Endothelial cell of umbilical vein (primary cell): ENCODE measurements around the gene FUT8. TPM values are rescaled to one million over a fixed set of nuclear protein-coding genes. Genes with fewer than 3 reads are reported as not detected.
"Not testable (repeated sequence)": the region's sequence is repeated elsewhere in the genome, so short reads cannot be mapped to it uniquely, and the experiment has no call there.

Experiments used
- BruUV-seq: library from RNA; stranded (reverse); fragments of 400-500 nt; replicated peaks from 2 replicates; lab custom pipeline; 2021; lab: Mats Ljungman, UMichigan
- CTCF ChIA-PET: fragments of 300-600, 350-600 bp; sonication (Branson Sonifier 250); formaldehyde crosslinking; loops from one replicate; lab custom pipeline; 2021; ENCODE audit warnings: antibody characterized with exemption, inconsistent platforms; lab: Charles Lee
- POLR2A ChIA-PET: fragments of 300-600, 350-600 bp; sonication (Branson Sonifier 250); formaldehyde crosslinking; loops from one replicate; lab custom pipeline; 2021; ENCODE audit warnings: antibody characterized with exemption, inconsistent platforms; lab: Charles Lee
- DNase-seq: peaks from one replicate; pipeline ENCODE4 v3.0.0-alpha.2; 2011; ENCODE audit warnings: low read depth, low spot score
- FAIRE-seq: peaks from 2 replicates; lab custom pipeline; 2011; peaks lifted over from hg19 to GRCh38; lab: Jason Lieb, UNC
- H2AFZ ChIP-seq: 2 replicates; pipeline ENCODE4 v1.6.0; 2012; ENCODE audit warnings: low read depth, low read length, control low read depth, inconsistent platforms
- H3K27ac ChIP-seq: 2 replicates; pipeline ENCODE4 v1.5.1; 2011; ENCODE audit warnings: low read depth, mild to moderate bottlenecking, control low read depth, low read length, moderate library complexity; ENCODE audit not compliant: insufficient read depth
- H3K27me3 ChIP-seq, 2 experiments: 2 replicates each; pipeline versions ENCODE4 v1.6.0 to v1.6.1; 2011; ENCODE audit warnings: low read length in 2 of 2, mixed read lengths in 1 of 2; ENCODE audit not compliant: control insufficient read depth in 2 of 2, insufficient read depth in 2 of 2
- H3K36me3 ChIP-seq, 2 experiments: 2 replicates in 1 of 2; 3 replicates in 1 of 2; pipeline ENCODE4 v1.5.1; 2011; ENCODE audit warnings: low read length in 2 of 2, mild to moderate bottlenecking in 1 of 2, moderate library complexity in 1 of 2; ENCODE audit not compliant: control insufficient read depth in 2 of 2, insufficient read depth in 2 of 2; ENCODE audit errors: extremely low read depth in 1 of 2
- H3K4me1 ChIP-seq: 3 replicates; pipeline ENCODE4 v1.5.1; 2011; ENCODE audit warnings: mild to moderate bottlenecking, low read length; ENCODE audit not compliant: control insufficient read depth, insufficient read depth; ENCODE audit errors: extremely low read depth
- H3K4me2 ChIP-seq: 2 replicates; pipeline ENCODE4 v1.6.1; 2011; ENCODE audit warnings: low read length, control low read depth, mixed read lengths; ENCODE audit not compliant: insufficient read depth
- H3K4me3 ChIP-seq, 3 experiments: fragments of 200-600 bp in 1 of 3; sonication (generic), shearing (Covaris generic) in 1 of 3; replicated peaks in 1 of 3; 2 replicates each; pipeline ENCODE4 v1.5.1; 2011 to 2016; ENCODE audit warnings: control low read depth in 3 of 3, low read length in 3 of 3, mild to moderate bottlenecking in 2 of 3, inconsistent platforms in 1 of 3, low read depth in 1 of 3, moderate library complexity in 1 of 3; ENCODE audit not compliant: insufficient read depth in 1 of 3
- H3K79me2 ChIP-seq: 2 replicates; pipeline ENCODE4 v1.6.0; 2012; ENCODE audit warnings: low read length, inconsistent platforms; ENCODE audit not compliant: control insufficient read depth, insufficient read depth
- H3K9ac ChIP-seq: replicated peaks from 2 replicates; pipeline ENCODE3; 2011; ENCODE audit warnings: low read length, control low read depth; ENCODE audit not compliant: insufficient read depth; ENCODE audit errors: extremely low read depth
- H3K9me1 ChIP-seq: replicated peaks from 3 replicates; pipeline ENCODE4 v1.6.0; 2011; ENCODE audit warnings: mild to moderate bottlenecking, low read length; ENCODE audit not compliant: control insufficient read depth, insufficient read depth; ENCODE audit errors: extremely low read depth
- H3K9me3 ChIP-seq: replicated peaks from 2 replicates; pipeline ENCODE4 v1.5.1; 2012; ENCODE audit warnings: low read length, inconsistent platforms; ENCODE audit not compliant: control insufficient read depth, insufficient read depth
- H4K20me1 ChIP-seq: replicated peaks from 2 replicates; pipeline ENCODE3; 2011; ENCODE audit warnings: mild to moderate bottlenecking, low read length; ENCODE audit not compliant: control insufficient read depth, insufficient read depth; ENCODE audit errors: extremely low read depth
- EZH2 ChIP-seq: IDR thresholded peaks from 2 replicates; pipeline ENCODE4 v1.6.1; 2012; ENCODE audit warnings: borderline replicate concordance, low read depth, mild to moderate bottlenecking, moderate library complexity, low read length, inconsistent platforms; ENCODE audit not compliant: severe bottlenecking
- FOS ChIP-seq: IDR thresholded peaks from 2 replicates; pipeline ENCODE4 v1.6.1; 2011; ENCODE audit warnings: mild to moderate bottlenecking, low read length, moderate library complexity, borderline replicate concordance; ENCODE audit not compliant: insufficient read depth
- GATA2 ChIP-seq: IDR thresholded peaks from 2 replicates; pipeline ENCODE4 v1.7.0; 2011; ENCODE audit warnings: low read depth, mild to moderate bottlenecking, moderate library complexity, mixed read lengths, low read length; ENCODE audit not compliant: insufficient read length, insufficient read depth
- JUN ChIP-seq: IDR thresholded peaks from 2 replicates; pipeline ENCODE4 v1.6.1; 2011; ENCODE audit warnings: borderline replicate concordance, low read depth; ENCODE audit not compliant: insufficient read length, insufficient read depth
- MAX ChIP-seq: IDR thresholded peaks from 2 replicates; pipeline ENCODE4 v1.6.1; 2011; ENCODE audit not compliant: insufficient read depth, insufficient read length
- MYC ChIP-seq: IDR thresholded peaks from one replicate; pipeline ENCODE4 v1.6.1; 2011; ENCODE audit warnings: mild to moderate bottlenecking, low read depth, low read length
- POLR2A ChIP-seq: IDR thresholded peaks from 2 replicates; pipeline ENCODE4 v1.6.1; 2012; ENCODE audit warnings: low read depth, mild to moderate bottlenecking, control low read depth, low read length
- POLR2AphosphoS5 ChIP-seq: IDR thresholded peaks from 2 replicates; pipeline ENCODE4 v1.6.1; 2012; ENCODE audit warnings: low read depth, mild to moderate bottlenecking, control low read depth, low read length, moderate library complexity; ENCODE audit not compliant: insufficient read depth
- dilution Hi-C: fragments of 300-500 bp; cut with MboI; formaldehyde crosslinking; loops from one replicate; pipeline ENCODE4 v1.15.0; 2019; ENCODE audit warnings: low sequenced_read_pairs; ENCODE audit not compliant: extremely low pct_ligation_motif_present
- intact Hi-C: fragments of 100-400 bp; cut with micrococcal nuclease; formaldehyde crosslinking; loops from one replicate; pipeline ENCODE4 v1.10.0; 2022
- polyA plus RNA-seq, 4 experiments: library from polyadenylated mRNA; depleted of rRNA in 3 of 4; stranded (reverse) in 3 of 4; unstranded in 1 of 4; fragments of >200 nt; gene quantifications; 2 replicates each; pipeline versions ENCODE4 v1.2.1 to v1.2.3, GENCODE V29; 2011 to 2012; ENCODE audit warnings: missing spikeins in 1 of 4
- total RNA-seq: library from RNA; stranded (reverse); gene quantifications from 2 replicates; pipeline ENCODE4 v1.2.3, GENCODE V29; 2021
- TF ChIP-seq, protein P1 (sequence below), 2 donors: IDR thresholded peaks; 1 replicate in 1 of 2; 2 replicates in 1 of 2; pipeline ENCODE4 v1.5.1; 2011; ENCODE audit warnings: low read length in 2 of 2, mild to moderate bottlenecking in 2 of 2, moderate library complexity in 2 of 2, control low read depth in 1 of 2, inconsistent platforms in 1 of 2, low read depth in 1 of 2; ENCODE audit not compliant: insufficient read depth in 1 of 2; ENCODE audit errors: extremely low read depth in 1 of 2

The FUT8 gene
- total and polyA plus RNA-seq, 2 donors (not counting 3 experiments of a cell fraction or from before 2014, with no cell fraction given) = 16.7 to 38.8 TPM

DNA sequence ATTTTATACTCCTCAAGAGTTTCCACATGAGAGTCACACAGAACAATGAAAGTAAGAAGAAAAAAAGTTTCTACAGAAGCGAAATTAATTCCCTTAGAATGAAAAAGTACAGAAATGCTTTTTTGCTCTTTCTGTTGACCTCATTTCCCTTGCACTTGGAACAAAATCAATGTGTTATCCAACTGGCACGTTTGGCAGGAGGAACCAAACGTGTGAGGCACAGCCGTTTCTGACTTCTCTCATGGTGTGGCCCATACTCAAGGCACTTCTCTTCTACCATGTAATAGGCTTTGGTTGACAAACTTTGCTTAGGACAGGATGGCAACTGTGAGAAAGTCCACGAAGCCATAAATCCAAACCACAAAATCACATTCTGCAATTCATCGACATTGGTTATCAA is 297.0 kb downstream of the FUT8 start:
- peak; percentile 72 for DNase-seq
- CTCF ChIA-PET = interaction anchor here (1.0 kb wide), 1 partner anchor 294 kb away, joined by 3 read pairs; no protein-coding TSS in a partner anchor
- no peaks in the 10 kb centered on the region for H3K9me3 ChIP-seq
- H3K79me2 ChIP-seq = no peaks in the 10 kb centered on the region
- dilution Hi-C loops = no loop called here
- H3K9ac ChIP-seq = no peak overlapping the region
- no peak overlapping the region for H3K4me3 ChIP-seq
- POLR2A ChIA-PET = no interaction called here
- no peaks in the 10 kb centered on the region for H3K36me3 ChIP-seq
- no peak overlapping the region for H3K27ac ChIP-seq
- TF ChIP-seq MAX (no peak), GATA2 (no peak), FOS (no peak), EZH2 (no peak), MYC (no peak), POLR2AphosphoS5 (no peak), POLR2A (no peak), JUN (no peak)
- TF ChIP-seq, protein P1, sequence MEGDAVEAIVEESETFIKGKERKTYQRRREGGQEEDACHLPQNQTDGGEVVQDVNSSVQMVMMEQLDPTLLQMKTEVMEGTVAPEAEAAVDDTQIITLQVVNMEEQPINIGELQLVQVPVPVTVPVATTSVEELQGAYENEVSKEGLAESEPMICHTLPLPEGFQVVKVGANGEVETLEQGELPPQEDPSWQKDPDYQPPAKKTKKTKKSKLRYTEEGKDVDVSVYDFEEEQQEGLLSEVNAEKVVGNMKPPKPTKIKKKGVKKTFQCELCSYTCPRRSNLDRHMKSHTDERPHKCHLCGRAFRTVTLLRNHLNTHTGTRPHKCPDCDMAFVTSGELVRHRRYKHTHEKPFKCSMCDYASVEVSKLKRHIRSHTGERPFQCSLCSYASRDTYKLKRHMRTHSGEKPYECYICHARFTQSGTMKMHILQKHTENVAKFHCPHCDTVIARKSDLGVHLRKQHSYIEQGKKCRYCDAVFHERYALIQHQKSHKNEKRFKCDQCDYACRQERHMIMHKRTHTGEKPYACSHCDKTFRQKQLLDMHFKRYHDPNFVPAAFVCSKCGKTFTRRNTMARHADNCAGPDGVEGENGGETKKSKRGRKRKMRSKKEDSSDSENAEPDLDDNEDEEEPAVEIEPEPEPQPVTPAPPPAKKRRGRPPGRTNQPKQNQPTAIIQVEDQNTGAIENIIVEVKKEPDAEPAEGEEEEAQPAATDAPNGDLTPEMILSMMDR (IDR thresholded peaks at IDR 0.05; ENCODE audit: extremely low read depth in 1 of 2, insufficient read depth in 1 of 2, low read depth in 1 of 2, low read length in 2 of 2) = no peak
- no peak overlapping the region for H3K4me2 ChIP-seq
- H4K20me1 ChIP-seq = no peaks in the 10 kb centered on the region
- no TSS peak for BruUV-seq
- intact Hi-C loops = no loop called here
- no peaks in the 10 kb centered on the region for H3K27me3 ChIP-seq
- no peak overlapping the region for H2AFZ ChIP-seq
- H3K4me1 ChIP-seq = no peaks in the 10 kb centered on the region
- no peaks in the 10 kb centered on the region for H3K9me1 ChIP-seq
- FAIRE-seq = peak; percentile 69

- H3K9me1 ChIP-seq, H3K79me2 ChIP-seq, H3K4me2 ChIP-seq, H3K9ac ChIP-seq, FAIRE-seq, BruUV-seq, H3K9me3 ChIP-seq, intact Hi-C loops, H2AFZ ChIP-seq, CTCF ChIA-PET, H3K27me3 ChIP-seq, DNase-seq, H3K4me1 ChIP-seq, H3K4me3 ChIP-seq, H4K20me1 ChIP-seq, POLR2A ChIA-PET, H3K36me3 ChIP-seq, dilution Hi-C loops, H3K27ac ChIP-seq: not testable (repeated sequence)
These were observed 304.3 kb downstream of the FUT8 start for GRCh38 chr14:65716813-65717212.

- FAIRE-seq, H3K4me1 ChIP-seq: not testable (repeated sequence)
These were observed 304.9 kb downstream of the FUT8 start for GRCh38 chr14:65717384-65717915.

More at GRCh38 chr14:65717384-65717915, 304.9 kb downstream of the FUT8 start:
- POLR2A ChIA-PET, H3K9me1 ChIP-seq, BruUV-seq, intact Hi-C loops, dilution Hi-C loops, H3K9ac ChIP-seq, H3K27ac ChIP-seq, H3K4me2 ChIP-seq, H3K79me2 ChIP-seq, H3K4me3 ChIP-seq, H3K9me3 ChIP-seq, H2AFZ ChIP-seq, H4K20me1 ChIP-seq, H3K36me3 ChIP-seq, H3K27me3 ChIP-seq, DNase-seq: not testable (repeated sequence)
- CTCF ChIA-PET = interaction anchor here (1.4 kb wide), 1 partner anchor 12 kb away, joined by 3 read pairs; no protein-coding TSS in a partner anchor
